ENCODE measurements around the gene JAKMIP3. TPM values are rescaled to one million over a fixed set of nuclear protein-coding genes. Genes with fewer than 3 reads are reported as not detected.

JAKMIP3 gene
- total and polyA plus RNA-seq, 9 donors: 0.27 to 0.65 (median 0.44) TPM

DNA sequence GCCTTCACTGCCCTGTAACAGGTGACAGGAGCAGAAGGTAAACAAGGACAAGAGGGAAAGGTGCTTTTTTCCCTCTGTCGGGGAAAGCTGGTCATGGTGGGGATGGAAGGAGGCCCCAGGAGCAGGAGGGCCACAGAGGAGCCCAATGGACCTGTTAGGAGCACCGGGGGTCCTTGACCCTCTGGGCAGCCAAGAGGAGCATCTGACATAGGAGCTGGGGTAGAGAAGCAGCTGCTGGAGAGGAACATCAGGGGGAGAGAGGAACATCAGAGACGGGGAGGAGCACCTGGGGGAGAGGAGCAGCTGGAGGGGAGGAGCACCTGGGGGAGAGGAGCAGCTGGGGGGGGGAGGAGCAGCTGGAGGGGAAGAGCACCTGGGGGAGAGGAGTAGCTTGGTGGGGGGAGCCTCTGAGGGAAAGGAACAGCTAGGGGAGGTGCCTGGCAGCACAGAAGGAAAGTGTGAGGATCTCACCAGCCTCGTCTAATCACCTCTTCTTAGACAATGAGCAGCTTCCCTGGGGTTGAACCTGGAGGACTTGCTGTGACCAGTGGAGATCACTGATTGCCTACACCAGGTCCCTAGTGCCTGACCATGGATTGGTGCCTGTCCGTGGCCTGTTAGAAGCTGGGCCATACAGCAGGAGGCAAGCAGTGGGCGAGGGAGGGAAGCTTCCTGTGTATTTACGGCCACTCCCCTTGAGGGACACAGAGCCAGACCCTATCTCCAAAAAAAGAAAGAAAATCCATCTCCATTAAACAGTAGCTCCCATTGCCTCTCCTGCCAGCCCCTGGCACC lies 37.6 kb downstream of the JAKMIP3 start:
- H3K27me3 ChIP-seq (ENCODE audit: control insufficient read depth, insufficient read depth, low read length): peaks cover 29% of the 10 kb centered on the region
- no peak overlapping the region for H3K27ac ChIP-seq (ENCODE audit: low read length)
- no peaks in the 10 kb centered on the region for H3K9me3 ChIP-seq (replicated peaks; ENCODE audit: control insufficient read depth, low read depth, low read length)
- H3K4me1 ChIP-seq (ENCODE audit: control insufficient read depth, insufficient read depth, low read length): peaks cover 3% of the 10 kb centered on the region
- no peaks in the 10 kb centered on the region for H3K36me3 ChIP-seq (ENCODE audit: control insufficient read depth, insufficient read depth, low read length)
- DNase-seq: no peak
- WGBS (ENCODE audit: insufficient coverage): 66% methylated on average over 2 of the region's 7 CpGs
- H3K4me3 ChIP-seq (ENCODE audit: low read length): no peak overlapping the region

- Histone ChIP-seq H3K9me3 (replicated peaks; ENCODE audit: control insufficient read depth, low read depth, low read length) (no peaks in the 10 kb centered on the region), H3K36me3 (ENCODE audit: control insufficient read depth, insufficient read depth, low read length) (no peaks in the 10 kb centered on the region), H3K27ac (ENCODE audit: low read length) (no peak overlapping the region), H3K4me1 (ENCODE audit: control insufficient read depth, insufficient read depth, low read length) (peaks cover 3% of the 10 kb centered on the region), H3K27me3 (ENCODE audit: control insufficient read depth, insufficient read depth, low read length) (peaks cover 22% of the 10 kb centered on the region), H3K4me3 (ENCODE audit: low read length) (no peak overlapping the region)
- no peak for DNase-seq
- 87% methylated on average over 11 of the region's 13 CpGs for WGBS (ENCODE audit: insufficient coverage)
Measured at GRCh38 chr10:132104062-132104461, 38.3 kb downstream of the JAKMIP3 start.

GRCh38 chr10:132104471-132105301 lies 38.9 kb downstream of the JAKMIP3 start:
- 96% methylated on average over 17 of the region's 27 CpGs for WGBS (ENCODE audit: insufficient coverage)
- Histone ChIP-seq H3K9me3 (replicated peaks; ENCODE audit: control insufficient read depth, low read depth, low read length) (no peaks in the 10 kb centered on the region), H3K27ac (ENCODE audit: low read length) (no peak overlapping the region), H3K36me3 (ENCODE audit: control insufficient read depth, insufficient read depth, low read length) (no peaks in the 10 kb centered on the region), H3K4me3 (ENCODE audit: low read length) (no peak overlapping the region), H3K27me3 (ENCODE audit: control insufficient read depth, insufficient read depth, low read length) (peaks cover 17% of the 10 kb centered on the region), H3K4me1 (ENCODE audit: control insufficient read depth, insufficient read depth, low read length) (peaks cover 9% of the 10 kb centered on the region)
- no peak for DNase-seq

GRCh38 chr10:132105302-132105995 lies 39.7 kb downstream of the JAKMIP3 start:
- Histone ChIP-seq H3K36me3 (ENCODE audit: control insufficient read depth, insufficient read depth, low read length) (no peaks in the 10 kb centered on the region), H3K4me3 (ENCODE audit: low read length) (no peak overlapping the region), H3K27me3 (ENCODE audit: control insufficient read depth, insufficient read depth, low read length) (peaks cover 12% of the 10 kb centered on the region), H3K4me1 (ENCODE audit: control insufficient read depth, insufficient read depth, low read length) (peaks cover 15% of the 10 kb centered on the region), H3K27ac (ENCODE audit: low read length) (no peak overlapping the region), H3K9me3 (replicated peaks; ENCODE audit: control insufficient read depth, low read depth, low read length) (no peaks in the 10 kb centered on the region)
- no peak for DNase-seq
- 66% methylated on average over 6 of the region's 14 CpGs for WGBS (ENCODE audit: insufficient coverage)

DNA sequence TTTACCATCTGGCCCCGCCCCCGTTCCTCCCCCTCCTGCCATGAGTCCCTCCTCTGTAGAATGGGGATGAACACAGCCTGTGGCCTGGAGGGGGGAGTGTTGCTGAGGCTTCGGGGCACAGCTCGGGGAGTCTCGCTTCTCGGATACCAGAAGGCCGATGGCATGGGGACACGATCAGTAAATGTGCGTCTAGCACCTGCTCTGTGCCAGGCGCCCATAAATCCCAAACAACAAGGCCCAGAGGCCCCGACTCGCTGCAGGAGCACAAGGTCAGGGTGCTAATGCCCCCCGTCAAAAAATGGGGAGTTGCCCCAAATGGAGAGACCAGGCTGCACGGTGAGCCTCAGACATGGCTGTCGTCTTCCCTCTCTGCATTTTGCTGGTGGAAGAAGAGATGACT lies 40.7 kb downstream of the JAKMIP3 start:
- WGBS (ENCODE audit: insufficient coverage): 92% methylated on average over 12 of the region's 15 CpGs
- peaks cover 4% of the 10 kb centered on the region for H3K27me3 ChIP-seq (ENCODE audit: control insufficient read depth, insufficient read depth, low read length)
- H3K4me1 ChIP-seq (ENCODE audit: control insufficient read depth, insufficient read depth, low read length): peaks cover 15% of the 10 kb centered on the region
- no peaks in the 10 kb centered on the region for H3K36me3 ChIP-seq (ENCODE audit: control insufficient read depth, insufficient read depth, low read length)
- no peak overlapping the region for H3K4me3 ChIP-seq (ENCODE audit: low read length)
- no peak overlapping the region for H3K27ac ChIP-seq (ENCODE audit: low read length)
- H3K9me3 ChIP-seq (replicated peaks; ENCODE audit: control insufficient read depth, low read depth, low read length): no peaks in the 10 kb centered on the region
- no peak for DNase-seq

DNA sequence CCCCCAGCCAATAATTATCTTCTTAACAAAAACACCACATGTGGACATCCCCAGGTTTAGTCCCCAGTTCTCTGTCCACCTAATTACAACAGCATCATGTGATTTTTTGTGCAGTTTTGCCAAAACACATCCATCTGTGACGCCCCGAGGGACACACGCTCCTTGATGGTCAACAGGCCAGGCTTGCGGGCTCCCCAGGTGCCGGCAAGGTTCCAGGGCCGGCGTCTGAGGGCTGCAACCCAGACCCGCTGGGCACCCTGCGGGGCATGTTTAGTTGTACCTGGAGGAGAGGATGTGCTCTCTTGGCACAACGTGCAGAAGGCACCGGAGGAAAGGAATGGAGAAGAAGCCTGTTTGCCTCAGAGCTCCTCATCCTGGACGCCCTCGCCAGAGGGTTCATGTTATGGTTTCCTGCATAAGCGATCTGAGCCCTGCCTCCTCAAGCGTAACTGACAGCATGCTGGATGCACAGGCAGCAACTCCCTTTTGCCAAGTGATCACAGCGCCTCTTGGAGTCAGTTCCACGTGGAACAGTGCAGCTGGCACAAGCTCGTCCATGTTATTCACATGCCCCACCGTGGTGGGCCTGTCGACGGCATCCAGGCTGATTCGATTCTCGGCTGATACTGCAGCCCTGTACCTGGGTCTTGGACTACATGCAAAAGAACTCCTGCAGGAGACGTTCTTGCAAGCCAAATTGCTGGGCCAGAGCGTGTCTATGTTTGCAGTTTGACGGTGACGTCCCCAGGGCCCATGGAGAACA lies 41.6 kb downstream of the JAKMIP3 start:
- peaks cover 2% of the 10 kb centered on the region for H3K27me3 ChIP-seq (ENCODE audit: control insufficient read depth, insufficient read depth, low read length)
- WGBS (ENCODE audit: insufficient coverage): 64% methylated on average over 27 of the region's 27 CpGs
- no peak for DNase-seq

DNA sequence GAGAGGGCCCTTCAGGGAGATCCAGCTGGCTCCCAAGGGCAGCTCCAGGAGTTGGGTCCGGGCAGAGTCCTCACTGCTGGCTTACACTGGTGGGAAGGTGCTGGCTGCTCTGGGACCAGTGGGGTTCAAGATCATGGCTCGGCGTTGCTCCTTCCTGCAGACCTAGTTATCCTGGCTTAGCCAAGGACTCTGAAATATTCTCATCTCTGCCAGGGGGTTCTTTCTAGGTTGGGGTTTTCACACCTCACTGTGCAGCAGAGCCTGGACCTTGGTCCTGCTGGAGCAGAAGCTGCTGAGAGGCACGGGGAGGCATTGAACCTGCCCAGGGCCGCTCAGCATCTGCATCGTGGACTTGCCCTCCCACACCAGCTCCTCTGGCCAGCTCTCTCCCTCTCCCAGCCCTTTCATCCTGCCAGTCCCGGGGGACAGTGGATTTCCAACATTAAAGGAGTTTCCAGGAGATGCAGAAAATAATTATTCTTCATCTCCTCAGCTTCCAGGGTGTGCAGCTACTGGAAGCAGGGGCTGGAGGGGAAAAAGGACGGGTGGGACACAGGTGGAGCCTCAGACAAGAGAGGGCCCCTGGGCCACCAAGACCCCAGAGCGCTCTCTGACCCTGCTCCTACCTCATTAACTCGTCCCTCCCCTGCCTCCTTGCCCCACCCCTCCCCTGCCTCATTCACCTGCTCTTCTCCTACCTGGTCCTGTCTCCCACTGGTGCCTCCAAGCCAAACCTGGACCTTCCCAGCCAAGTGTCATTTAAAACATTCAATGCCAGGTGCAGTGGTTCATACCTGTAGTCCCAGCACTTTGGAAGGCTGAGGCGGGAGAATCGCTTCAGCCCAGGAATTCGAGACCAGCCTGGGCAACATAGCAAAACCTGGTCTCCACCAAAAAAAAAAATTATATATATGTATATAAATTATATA lies 42.5 kb downstream of the JAKMIP3 start:
- no peak overlapping the region for H3K4me3 ChIP-seq (ENCODE audit: low read length)

More for the DNA sequence above, 41.6 kb downstream of the JAKMIP3 start:
- H3K27ac ChIP-seq (ENCODE audit: low read length): no peak overlapping the region
- no peaks in the 10 kb centered on the region for H3K9me3 ChIP-seq (replicated peaks; ENCODE audit: control insufficient read depth, low read depth, low read length)
- H3K4me1 ChIP-seq (ENCODE audit: control insufficient read depth, insufficient read depth, low read length): peaks cover 15% of the 10 kb centered on the region
- H3K4me3 ChIP-seq (ENCODE audit: low read length): no peak overlapping the region
- no peaks in the 10 kb centered on the region for H3K36me3 ChIP-seq (ENCODE audit: control insufficient read depth, insufficient read depth, low read length)

DNA sequence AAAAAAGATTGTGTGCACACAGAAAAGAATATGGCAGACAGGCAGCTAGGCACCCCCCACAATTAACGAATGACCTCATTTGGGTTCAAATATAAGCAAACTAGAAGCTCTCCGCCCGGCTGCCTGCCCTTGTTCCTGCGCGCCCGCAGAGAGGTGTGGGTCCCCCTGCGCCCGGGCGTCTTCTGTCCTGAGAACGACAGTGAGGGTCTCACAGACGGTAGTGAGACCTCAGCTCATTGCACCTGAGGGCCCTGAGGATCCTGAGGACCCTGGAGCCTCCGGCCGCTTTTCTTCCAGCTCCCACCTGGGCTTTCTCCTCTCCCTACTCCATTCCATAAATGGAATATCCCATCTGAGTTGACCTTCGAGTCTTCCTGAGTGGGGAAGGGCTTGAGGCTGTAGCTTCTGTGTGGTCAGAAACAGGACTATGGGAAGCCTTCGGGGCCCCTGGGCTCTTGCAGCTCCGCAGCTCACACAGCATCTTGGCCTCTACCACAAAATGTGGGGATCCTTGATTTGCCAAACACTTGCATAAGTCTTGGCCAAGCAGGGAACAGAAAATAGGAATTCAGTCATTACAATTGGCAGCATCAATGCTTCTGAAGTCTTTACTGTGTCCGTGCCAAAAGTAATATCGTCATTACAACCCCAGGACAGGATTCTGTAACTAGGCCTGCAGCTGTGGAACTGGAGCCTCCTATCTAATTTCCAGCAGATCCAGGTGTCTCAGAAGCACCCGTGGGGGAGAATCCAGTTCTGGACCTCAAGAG lies 43.8 kb downstream of the JAKMIP3 start:
- Histone ChIP-seq H3K36me3 (ENCODE audit: control insufficient read depth, insufficient read depth, low read length) (no peaks in the 10 kb centered on the region), H3K9me3 (replicated peaks; ENCODE audit: control insufficient read depth, low read depth, low read length) (no peaks in the 10 kb centered on the region), H3K27me3 (ENCODE audit: control insufficient read depth, insufficient read depth, low read length) (peaks cover 2% of the 10 kb centered on the region), H3K27ac (ENCODE audit: low read length) (peak overlapping the region; percentile 77), H3K4me3 (ENCODE audit: low read length) (no peak overlapping the region), H3K4me1 (ENCODE audit: control insufficient read depth, insufficient read depth, low read length) (peaks cover 15% of the 10 kb centered on the region)
- WGBS (ENCODE audit: insufficient coverage): 63% methylated on average over 13 of the region's 19 CpGs
- DNase-seq: peak; percentile 98

More for the DNA sequence above, 42.5 kb downstream of the JAKMIP3 start:
- DNase-seq: no peak
- Histone ChIP-seq H3K9me3 (replicated peaks; ENCODE audit: control insufficient read depth, low read depth, low read length) (no peaks in the 10 kb centered on the region), H3K27me3 (ENCODE audit: control insufficient read depth, insufficient read depth, low read length) (peaks cover 2% of the 10 kb centered on the region), H3K36me3 (ENCODE audit: control insufficient read depth, insufficient read depth, low read length) (no peaks in the 10 kb centered on the region), H3K4me1 (ENCODE audit: control insufficient read depth, insufficient read depth, low read length) (peaks cover 15% of the 10 kb centered on the region), H3K27ac (ENCODE audit: low read length) (no peak overlapping the region)
- WGBS (ENCODE audit: insufficient coverage): 56% methylated on average over 7 of the region's 13 CpGs

Data from muscle of leg (tissue), 11 donors.